ENCODE data around the gene MAB21L3. TPM values are rescaled to one million over a fixed set of nuclear protein-coding genes. Genes with fewer than 3 reads are reported as not detected.
"Not testable (repeated sequence)": the region's sequence is repeated elsewhere in the genome, so short reads cannot be mapped to it uniquely, and the experiment has no call there.

MAB21L3 gene
- total RNA-seq, 1 donor from 2014 or later, result 0.18 TPM

DNA sequence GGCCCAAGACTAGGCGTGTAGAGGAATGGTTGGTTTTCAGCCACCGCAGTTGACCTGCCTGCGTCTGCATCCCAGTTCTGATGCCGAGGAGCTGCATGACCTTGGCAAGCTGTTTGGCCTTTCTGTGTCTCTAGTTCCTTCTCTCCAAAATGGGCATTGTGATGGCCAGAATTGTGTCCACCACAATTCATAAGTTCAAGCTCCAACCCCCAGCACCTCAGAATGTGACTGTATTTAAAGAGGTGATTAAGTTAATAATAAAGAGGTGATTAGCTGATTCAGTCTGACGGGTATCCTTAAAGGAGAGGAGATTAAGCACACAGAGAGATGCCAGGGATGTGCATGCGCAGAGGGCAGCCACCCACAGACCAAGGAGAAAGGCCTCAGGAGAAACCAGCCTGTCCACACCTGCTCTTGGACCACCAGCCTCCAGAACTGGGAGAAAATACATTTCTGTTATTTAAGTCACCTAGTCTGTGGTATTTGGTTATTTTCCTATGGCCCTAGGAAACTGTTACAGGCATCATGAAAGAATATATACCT, 28.5 kb downstream of the MAB21L3 start:
- Mint-ChIP-seq H3K36me3 (ENCODE audit: low read depth, unreplicated experiment) (peaks cover 5% of the 10 kb centered on the region), H3K27me3 (ENCODE audit: unreplicated experiment) (no peaks in the 10 kb centered on the region), H3K4me3 (ENCODE audit: unreplicated experiment) (no peak overlapping the region), H3K27ac (ENCODE audit: unreplicated experiment) (no peak overlapping the region), H3K4me1 (ENCODE audit: unreplicated experiment) (no peaks in the 10 kb centered on the region), H3K9me3 (ENCODE audit: unreplicated experiment) (no peaks in the 10 kb centered on the region)
- no peak for DNase-seq (ENCODE audit: low spot score)
- TF ChIP-seq, protein P1, sequence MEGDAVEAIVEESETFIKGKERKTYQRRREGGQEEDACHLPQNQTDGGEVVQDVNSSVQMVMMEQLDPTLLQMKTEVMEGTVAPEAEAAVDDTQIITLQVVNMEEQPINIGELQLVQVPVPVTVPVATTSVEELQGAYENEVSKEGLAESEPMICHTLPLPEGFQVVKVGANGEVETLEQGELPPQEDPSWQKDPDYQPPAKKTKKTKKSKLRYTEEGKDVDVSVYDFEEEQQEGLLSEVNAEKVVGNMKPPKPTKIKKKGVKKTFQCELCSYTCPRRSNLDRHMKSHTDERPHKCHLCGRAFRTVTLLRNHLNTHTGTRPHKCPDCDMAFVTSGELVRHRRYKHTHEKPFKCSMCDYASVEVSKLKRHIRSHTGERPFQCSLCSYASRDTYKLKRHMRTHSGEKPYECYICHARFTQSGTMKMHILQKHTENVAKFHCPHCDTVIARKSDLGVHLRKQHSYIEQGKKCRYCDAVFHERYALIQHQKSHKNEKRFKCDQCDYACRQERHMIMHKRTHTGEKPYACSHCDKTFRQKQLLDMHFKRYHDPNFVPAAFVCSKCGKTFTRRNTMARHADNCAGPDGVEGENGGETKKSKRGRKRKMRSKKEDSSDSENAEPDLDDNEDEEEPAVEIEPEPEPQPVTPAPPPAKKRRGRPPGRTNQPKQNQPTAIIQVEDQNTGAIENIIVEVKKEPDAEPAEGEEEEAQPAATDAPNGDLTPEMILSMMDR (IDR thresholded peaks at IDR 0.05; ENCODE audit: unreplicated experiment), result no peak

DNA sequence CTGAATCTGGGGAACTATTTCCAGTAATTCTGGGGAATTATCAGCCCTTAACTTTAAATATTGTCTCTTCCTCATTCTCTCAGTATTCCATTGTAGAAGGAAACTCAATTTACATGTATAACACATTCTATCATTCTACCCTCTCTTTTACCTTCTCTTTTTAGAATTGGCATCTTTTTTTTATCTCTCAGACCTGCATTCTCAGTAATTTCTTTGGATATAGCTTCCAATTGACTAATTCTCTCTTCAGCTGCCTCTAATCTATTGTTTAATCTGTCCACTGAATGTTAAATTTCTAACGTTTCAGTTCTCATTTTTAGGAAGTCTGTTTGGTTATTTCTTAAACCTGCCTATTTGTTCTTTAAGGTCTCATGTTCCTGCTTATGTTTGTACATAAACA, 33.0 kb downstream of the MAB21L3 start:
- Mint-ChIP-seq H3K4me3 (ENCODE audit: unreplicated experiment) (no peak overlapping the region), H3K4me1 (ENCODE audit: unreplicated experiment) (peaks cover 4% of the 10 kb centered on the region), H3K9me3 (ENCODE audit: unreplicated experiment) (peaks cover 4% of the 10 kb centered on the region), H3K27ac (ENCODE audit: unreplicated experiment) (no peak overlapping the region), H3K36me3 (ENCODE audit: low read depth, unreplicated experiment) (peaks cover 5% of the 10 kb centered on the region), H3K27me3 (ENCODE audit: unreplicated experiment) (peaks cover 2% of the 10 kb centered on the region)
- no peak for DNase-seq (ENCODE audit: low spot score)
- TF ChIP-seq, protein P1 (IDR thresholded peaks at IDR 0.05; ENCODE audit: unreplicated experiment), result no peak

GRCh38 chr1:116146447-116147113, 35.4 kb downstream of the MAB21L3 start:
- H3K27me3 Mint-ChIP-seq (ENCODE audit: unreplicated experiment); H3K9me3 Mint-ChIP-seq (ENCODE audit: unreplicated experiment); H3K4me3 Mint-ChIP-seq (ENCODE audit: unreplicated experiment); H3K27ac Mint-ChIP-seq (ENCODE audit: unreplicated experiment); DNase-seq (ENCODE audit: low spot score); H3K36me3 Mint-ChIP-seq (ENCODE audit: low read depth, unreplicated experiment): not testable (repeated sequence)
- peaks cover 20% of the 10 kb centered on the region for H3K4me1 Mint-ChIP-seq (ENCODE audit: unreplicated experiment)

GRCh38 chr1:116147114-116147510, 35.9 kb downstream of the MAB21L3 start:
- H3K4me1 Mint-ChIP-seq (ENCODE audit: unreplicated experiment), result peaks cover 24% of the 10 kb centered on the region
- peaks cover 4% of the 10 kb centered on the region for H3K9me3 Mint-ChIP-seq (ENCODE audit: unreplicated experiment)
- H3K27me3 Mint-ChIP-seq (ENCODE audit: unreplicated experiment), result peaks cover 5% of the 10 kb centered on the region
- TF ChIP-seq, protein P1 (IDR thresholded peaks at IDR 0.05; ENCODE audit: unreplicated experiment), result no peak
- H3K27ac Mint-ChIP-seq (ENCODE audit: unreplicated experiment), result no peak overlapping the region
- DNase-seq (ENCODE audit: low spot score), result no peak
- H3K4me3 Mint-ChIP-seq (ENCODE audit: unreplicated experiment), result peak overlapping the region; percentile 77
- H3K36me3 Mint-ChIP-seq (ENCODE audit: low read depth, unreplicated experiment), result peaks cover 4% of the 10 kb centered on the region

DNA sequence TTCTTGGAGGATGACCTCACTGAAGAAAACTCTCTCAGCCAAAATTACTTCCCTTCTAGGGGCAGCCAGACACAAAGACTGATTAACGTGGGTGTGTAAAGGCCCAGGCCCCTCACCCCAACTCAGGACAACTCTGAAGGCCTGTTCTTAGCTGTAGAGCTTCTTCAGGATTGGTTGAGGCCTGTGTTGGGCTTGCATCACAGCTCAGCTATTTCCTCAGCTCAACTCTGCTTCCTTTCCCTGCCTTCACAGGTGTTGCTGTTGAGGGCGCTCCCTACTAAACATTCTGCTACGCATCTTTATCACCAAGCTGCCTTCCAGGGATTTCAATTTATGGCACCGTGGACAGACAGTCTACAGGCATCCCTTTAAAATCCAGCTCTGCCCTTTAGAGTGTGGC, 36.8 kb downstream of the MAB21L3 start:
- Mint-ChIP-seq H3K9me3 (ENCODE audit: unreplicated experiment) (peaks cover 4% of the 10 kb centered on the region), H3K4me1 (ENCODE audit: unreplicated experiment) (peaks cover 24% of the 10 kb centered on the region), H3K27me3 (ENCODE audit: unreplicated experiment) (peaks cover 5% of the 10 kb centered on the region), H3K4me3 (ENCODE audit: unreplicated experiment) (no peak overlapping the region), H3K36me3 (ENCODE audit: low read depth, unreplicated experiment) (peaks cover 4% of the 10 kb centered on the region), H3K27ac (ENCODE audit: unreplicated experiment) (no peak overlapping the region)
- TF ChIP-seq, protein P1 (IDR thresholded peaks at IDR 0.05; ENCODE audit: unreplicated experiment), result no peak
- DNase-seq (ENCODE audit: low spot score), result no peak

Measured in endothelial cell (in vitro differentiated cells).